Mesendoderm (in vitro differentiated cells): ENCODE data around the gene LRRC7.

ENCODE experiments used
- DNase-seq: peaks from one replicate; pipeline ENCODE4 v3.0.0; 2013
- H2AK5ac ChIP-seq: 2 replicates; pipeline ENCODE4 v1.6.1; 2013; ENCODE audit warnings: low read length, inconsistent platforms
- H2BK120ac ChIP-seq: 2 replicates; pipeline ENCODE4 v1.6.1; 2013; ENCODE audit warnings: low read depth, mild to moderate bottlenecking, low read length, moderate library complexity, mixed read lengths
- H2BK15ac ChIP-seq: replicated peaks from 2 replicates; pipeline ENCODE4 v1.6.1; 2013; ENCODE audit warnings: low read depth, mild to moderate bottlenecking, moderate library complexity
- H2BK5ac ChIP-seq: 2 replicates; pipeline ENCODE4 v1.6.1; 2013; ENCODE audit warnings: low read length, inconsistent platforms
- H3K18ac ChIP-seq: 2 replicates; pipeline ENCODE4 v1.6.1; 2013; ENCODE audit warnings: mild to moderate bottlenecking, low read length, mixed read lengths
- H3K23ac ChIP-seq: one replicate; pipeline ENCODE4 v1.6.1; 2013; ENCODE audit warnings: low read length
- H3K27ac ChIP-seq: 2 replicates; pipeline ENCODE4 v1.5.1; 2013; ENCODE audit warnings: low read depth, mild to moderate bottlenecking, inconsistent platforms, low read length, moderate library complexity
- H3K27me3 ChIP-seq: 2 replicates; pipeline ENCODE4 v1.6.1; 2013; ENCODE audit warnings: low read length, control low read depth, mild to moderate bottlenecking, inconsistent platforms; ENCODE audit not compliant: insufficient read depth, poor library complexity
- H3K36me3 ChIP-seq: 2 replicates; pipeline ENCODE4 v1.6.1; 2013; ENCODE audit warnings: low read length, inconsistent platforms; ENCODE audit not compliant: control insufficient read depth, insufficient read depth
- H3K4ac ChIP-seq: one replicate; pipeline ENCODE4 v1.6.1; 2013; ENCODE audit warnings: low read depth, mild to moderate bottlenecking, low read length, moderate library complexity
- H3K4me1 ChIP-seq: 2 replicates; pipeline ENCODE4 v1.6.1; 2013; ENCODE audit warnings: low read depth, low read length, inconsistent platforms; ENCODE audit not compliant: control insufficient read depth
- H3K4me2 ChIP-seq: 2 replicates; pipeline ENCODE4 v1.6.1; 2013; ENCODE audit warnings: low read length
- H3K4me3 ChIP-seq: 2 replicates; pipeline ENCODE4 v1.5.1; 2013; ENCODE audit warnings: mild to moderate bottlenecking, low read length
- H3K56ac ChIP-seq: one replicate; pipeline ENCODE4 v1.6.1; 2013; ENCODE audit warnings: low read length
- H3K79me1 ChIP-seq: 2 replicates; pipeline ENCODE4 v1.6.1; 2013; ENCODE audit warnings: low read length, inconsistent platforms
- H3K79me2 ChIP-seq: 2 replicates; pipeline ENCODE4 v1.6.1; 2013; ENCODE audit warnings: mild to moderate bottlenecking, low read length; ENCODE audit not compliant: control insufficient read depth, insufficient read depth
- H3K9ac ChIP-seq: 2 replicates; pipeline ENCODE4 v1.6.1; 2013; ENCODE audit warnings: low read length, inconsistent platforms
- H4K5ac ChIP-seq: one replicate; pipeline ENCODE4 v1.6.1; 2013; ENCODE audit warnings: low read length
- H4K8ac ChIP-seq: one replicate; pipeline ENCODE4 v1.6.1; 2013; ENCODE audit warnings: low read depth, mild to moderate bottlenecking, control low read depth, low read length, moderate library complexity
- WGBS: extraction: QIAGEN DNeasy Blood & Tissue Kit; methylation state at CpG from one replicate; pipeline ENCODE4 v1.1.7; 2013; ENCODE audit warnings: low lambda C conversion rate, missing lambda C conversion rate; ENCODE audit not compliant: insufficient coverage; ENCODE audit errors: extremely low coverage; 5-methylcytosine and 5-hydroxymethylcytosine counted together

Gene LRRC7

DNA sequence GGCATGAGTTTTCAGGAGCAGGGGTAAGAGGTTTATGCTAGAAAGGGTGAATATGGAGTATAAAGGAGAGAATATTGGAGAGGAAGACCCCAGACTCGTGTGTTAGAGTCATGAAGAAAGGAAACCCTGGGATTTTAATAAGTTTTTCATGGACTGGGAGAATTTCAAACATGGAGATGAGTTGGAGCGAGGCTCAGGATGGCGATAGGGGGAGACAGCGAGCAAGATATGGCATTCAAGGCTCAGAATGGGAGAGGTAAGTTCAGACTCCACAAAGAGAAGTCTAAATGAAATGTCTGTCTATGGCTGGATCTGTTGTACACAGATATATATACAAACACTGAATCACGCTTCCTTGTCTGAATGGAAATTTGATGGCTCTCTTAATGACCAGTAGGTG, 545.1 kb downstream of the LRRC7 start:
- H2AK5ac ChIP-seq = no peak overlapping the region
- no peaks in the 10 kb centered on the region for H3K27me3 ChIP-seq
- H3K79me1 ChIP-seq = no peaks in the 10 kb centered on the region
- no peak overlapping the region for H3K4me2 ChIP-seq
- H3K4me1 ChIP-seq = no peaks in the 10 kb centered on the region
- H3K9ac ChIP-seq = no peak overlapping the region
- H4K5ac ChIP-seq = no peak overlapping the region
- no peaks in the 10 kb centered on the region for H3K36me3 ChIP-seq
- H3K79me2 ChIP-seq = no peaks in the 10 kb centered on the region
- no peak overlapping the region for H3K4me3 ChIP-seq
- no peak overlapping the region for H3K23ac ChIP-seq
- H3K4ac ChIP-seq = no peak overlapping the region
- no peak overlapping the region for H3K56ac ChIP-seq
- H2BK15ac ChIP-seq = no peak overlapping the region
- no peak overlapping the region for H4K8ac ChIP-seq
- no peak overlapping the region for H3K27ac ChIP-seq
- H3K18ac ChIP-seq = no peak overlapping the region
- no peak overlapping the region for H2BK120ac ChIP-seq
- H2BK5ac ChIP-seq = no peak overlapping the region
- DNase-seq = peak; percentile 8
- WGBS = no CpG with 5 or more reads among the region's 5 CpGs

DNA sequence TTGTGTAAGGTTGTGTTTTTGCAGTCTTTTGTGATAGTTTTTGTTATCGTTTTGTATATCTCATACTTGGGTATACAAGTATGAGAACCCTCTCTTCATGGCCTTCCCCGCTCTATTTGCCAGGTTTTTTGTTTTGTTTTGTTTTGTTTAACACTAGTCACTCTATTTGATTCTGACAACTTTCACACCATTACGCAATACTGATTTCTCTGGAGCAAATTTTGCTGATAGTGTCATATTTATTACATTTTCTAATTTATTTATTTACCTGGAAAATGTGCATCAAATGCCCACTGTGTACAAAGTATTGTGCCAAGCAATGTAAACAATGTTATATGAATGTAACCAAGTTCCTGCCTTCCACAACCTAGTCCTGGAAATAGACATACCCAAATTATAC, 547.6 kb downstream of the LRRC7 start:
- no peaks in the 10 kb centered on the region for H3K79me2 ChIP-seq
- no peak overlapping the region for H2BK120ac ChIP-seq
- WGBS = no CpG with 5 or more reads among the region's 3 CpGs
- H2AK5ac ChIP-seq = no peak overlapping the region
- H2BK15ac ChIP-seq = no peak overlapping the region
- no peak overlapping the region for H3K4me2 ChIP-seq
- H2BK5ac ChIP-seq = no peak overlapping the region
- no peak overlapping the region for H3K18ac ChIP-seq
- no peak overlapping the region for H3K4me3 ChIP-seq
- H3K4me1 ChIP-seq = no peaks in the 10 kb centered on the region
- no peak overlapping the region for H3K27ac ChIP-seq
- H3K36me3 ChIP-seq = no peaks in the 10 kb centered on the region
- H3K9ac ChIP-seq = no peak overlapping the region
- H3K4ac ChIP-seq = no peak overlapping the region
- H4K8ac ChIP-seq = no peak overlapping the region
- H4K5ac ChIP-seq = no peak overlapping the region
- no peaks in the 10 kb centered on the region for H3K27me3 ChIP-seq
- H3K23ac ChIP-seq = no peak overlapping the region
- H3K79me1 ChIP-seq = no peaks in the 10 kb centered on the region
- no peak overlapping the region for H3K56ac ChIP-seq
- no peak for DNase-seq

DNA sequence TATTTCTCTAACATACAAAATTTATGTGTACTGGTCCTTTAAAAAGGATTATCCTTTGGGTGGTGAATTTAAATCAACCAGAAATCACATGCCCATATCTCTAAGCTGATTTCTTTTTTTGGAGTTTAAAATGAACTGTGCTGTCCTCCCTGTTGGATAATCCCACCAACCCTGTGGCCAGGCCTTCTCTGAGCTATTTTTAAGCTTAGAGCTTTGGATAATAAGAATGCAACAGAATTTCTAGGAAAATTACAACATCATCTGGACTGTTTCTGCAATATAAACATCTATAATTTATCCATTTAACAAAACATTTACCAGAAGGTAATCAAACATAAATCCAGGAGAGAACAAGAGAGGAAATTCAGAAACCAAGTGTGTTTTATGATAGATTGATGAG, 549.3 kb downstream of the LRRC7 start:
- H3K79me1 ChIP-seq = no peaks in the 10 kb centered on the region
- H3K9ac ChIP-seq = no peak overlapping the region
- H3K36me3 ChIP-seq = no peaks in the 10 kb centered on the region
- H2BK120ac ChIP-seq = no peak overlapping the region
- H4K8ac ChIP-seq = no peak overlapping the region
- H2BK15ac ChIP-seq = no peak overlapping the region
- no peak overlapping the region for H4K5ac ChIP-seq
- H3K4me3 ChIP-seq = no peak overlapping the region
- no peaks in the 10 kb centered on the region for H3K4me1 ChIP-seq
- no peak for DNase-seq
- H3K79me2 ChIP-seq = no peaks in the 10 kb centered on the region
- no peak overlapping the region for H2AK5ac ChIP-seq
- no peak overlapping the region for H3K18ac ChIP-seq
- no peak overlapping the region for H3K4ac ChIP-seq
- no peak overlapping the region for H3K56ac ChIP-seq
- H2BK5ac ChIP-seq = no peak overlapping the region
- H3K4me2 ChIP-seq = no peak overlapping the region
- no peak overlapping the region for H3K23ac ChIP-seq
- no peak overlapping the region for H3K27ac ChIP-seq
- H3K27me3 ChIP-seq = no peaks in the 10 kb centered on the region

DNA sequence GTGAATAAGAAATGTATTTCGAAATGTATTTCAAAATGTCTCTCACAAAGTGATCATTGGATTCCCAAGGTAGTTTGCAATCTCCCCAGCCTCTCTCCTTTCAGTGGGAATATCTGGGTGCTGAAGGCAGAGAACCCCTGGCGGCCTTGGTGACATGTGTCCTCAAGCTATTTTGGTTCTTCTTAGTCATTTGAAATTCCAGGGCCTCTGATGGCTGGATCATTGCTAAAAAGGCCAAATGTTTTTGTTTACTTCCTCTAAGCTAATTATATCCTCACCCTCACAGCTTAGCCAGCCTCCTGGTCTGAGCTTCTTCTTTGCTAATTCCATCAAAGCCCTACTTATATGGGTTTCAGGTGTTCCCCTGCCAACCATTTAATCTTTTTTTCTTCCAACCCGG, 566.4 kb downstream of the LRRC7 start:
- Histone ChIP-seq H3K9ac (no peak overlapping the region), H3K18ac (no peak overlapping the region), H2BK5ac (no peak overlapping the region), H3K79me2 (no peaks in the 10 kb centered on the region), H3K4me1 (no peaks in the 10 kb centered on the region), H3K23ac (no peak overlapping the region), H3K36me3 (no peaks in the 10 kb centered on the region), H2AK5ac (no peak overlapping the region), H4K8ac (peak overlapping the region; percentile 76), H3K4ac (no peak overlapping the region), H3K27me3 (no peaks in the 10 kb centered on the region), H2BK120ac (no peak overlapping the region), H2BK15ac (no peak overlapping the region), H3K4me3 (no peak overlapping the region), H3K4me2 (no peak overlapping the region), H3K79me1 (no peaks in the 10 kb centered on the region), H4K5ac (no peak overlapping the region), H3K27ac (no peak overlapping the region), H3K56ac (no peak overlapping the region)
- DNase-seq = peak; percentile 39
- WGBS = no CpG with 5 or more reads among the region's 3 CpGs

DNA sequence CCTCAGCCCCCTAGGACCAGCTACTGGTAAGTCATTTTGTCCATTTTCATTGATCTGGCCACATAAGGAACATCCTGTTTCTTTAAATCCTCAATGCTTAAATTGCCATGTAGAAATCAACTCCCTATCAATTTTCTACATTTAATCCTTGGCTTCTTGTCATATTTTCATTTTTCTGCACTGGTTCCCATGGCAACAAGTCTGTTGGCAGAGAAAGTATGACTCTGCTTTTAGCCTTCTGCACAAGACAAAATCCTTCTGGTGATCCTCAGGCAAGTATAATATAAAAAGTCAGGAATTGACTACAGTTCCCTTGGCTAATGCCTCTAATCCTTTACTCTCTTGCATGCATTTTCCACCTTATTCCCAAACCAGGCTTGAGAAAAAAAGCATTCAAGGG, 572.6 kb downstream of the LRRC7 start:
- no peak overlapping the region for H3K4me2 ChIP-seq
- no peak overlapping the region for H4K8ac ChIP-seq
- no peak overlapping the region for H3K4me3 ChIP-seq
- no peak overlapping the region for H3K9ac ChIP-seq
- H2BK120ac ChIP-seq = no peak overlapping the region
- H3K4ac ChIP-seq = no peak overlapping the region
- no peak for DNase-seq
- no peak overlapping the region for H4K5ac ChIP-seq
- no peak overlapping the region for H2AK5ac ChIP-seq
- H2BK5ac ChIP-seq = no peak overlapping the region
- H2BK15ac ChIP-seq = no peak overlapping the region
- H3K23ac ChIP-seq = no peak overlapping the region
- no peak overlapping the region for H3K27ac ChIP-seq
- H3K79me1 ChIP-seq = no peaks in the 10 kb centered on the region
- H3K18ac ChIP-seq = no peak overlapping the region
- no peaks in the 10 kb centered on the region for H3K36me3 ChIP-seq
- H3K79me2 ChIP-seq = no peaks in the 10 kb centered on the region
- H3K4me1 ChIP-seq = peaks cover 9% of the 10 kb centered on the region
- H3K56ac ChIP-seq = no peak overlapping the region
- no peaks in the 10 kb centered on the region for H3K27me3 ChIP-seq

DNA sequence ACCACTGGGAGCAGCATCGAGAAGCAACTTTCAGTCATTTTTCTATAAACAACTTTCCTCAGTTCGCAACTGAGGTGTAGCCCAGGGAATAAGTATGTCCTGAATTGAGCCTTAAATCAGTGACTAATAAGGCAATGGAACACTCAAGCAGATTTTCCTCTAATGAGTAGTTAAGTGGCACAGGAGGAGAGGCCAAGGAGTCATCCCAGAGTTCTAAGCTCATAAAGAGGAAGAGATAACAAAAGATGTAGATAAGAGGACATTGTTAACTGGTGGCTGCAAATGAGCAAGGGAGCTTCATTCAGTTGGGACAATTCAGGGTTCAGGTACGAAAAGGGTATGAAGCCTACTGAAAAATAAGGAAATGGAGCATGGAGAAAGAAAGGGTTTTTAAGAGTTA, 573.2 kb downstream of the LRRC7 start:
- Histone ChIP-seq H3K27me3 (no peaks in the 10 kb centered on the region), H3K56ac (no peak overlapping the region), H3K36me3 (no peaks in the 10 kb centered on the region), H2AK5ac (no peak overlapping the region), H3K23ac (no peak overlapping the region), H2BK5ac (no peak overlapping the region), H3K4me3 (no peak overlapping the region), H3K9ac (no peak overlapping the region), H2BK15ac (no peak overlapping the region), H3K27ac (no peak overlapping the region), H4K5ac (no peak overlapping the region), H3K4ac (no peak overlapping the region), H3K4me2 (no peak overlapping the region), H4K8ac (no peak overlapping the region), H2BK120ac (no peak overlapping the region), H3K79me1 (no peaks in the 10 kb centered on the region), H3K79me2 (no peaks in the 10 kb centered on the region), H3K18ac (no peak overlapping the region), H3K4me1 (peaks cover 9% of the 10 kb centered on the region)
- DNase-seq = peak; percentile 90
- WGBS = no CpG with 5 or more reads among the region's 3 CpGs
